ENCODE results near the gene PRR23E.

The PRR23E gene

GRCh38 chr3:127234778-127235177 lies 41.8 kb downstream of the PRR23E start:
- no peak for TF ChIP-seq CTCF (IDR thresholded peaks at IDR 0.05; ENCODE audit: low read depth, low read length)
- no peak overlapping the region for H3K4me3 ChIP-seq (ENCODE audit: low read depth, low read length)

- TF ChIP-seq CTCF (IDR thresholded peaks at IDR 0.05; ENCODE audit: low read depth, low read length) = no peak
- H3K4me3 ChIP-seq (ENCODE audit: low read depth, low read length) = no peak overlapping the region
Measured at GRCh38 chr3:127235706-127236105, 42.8 kb downstream of the PRR23E start.

- no peak overlapping the region for H3K4me3 ChIP-seq (ENCODE audit: low read depth, low read length)
- no peak for TF ChIP-seq CTCF (IDR thresholded peaks at IDR 0.05; ENCODE audit: low read depth, low read length)
Measured at GRCh38 chr3:127237835-127238234, 44.9 kb downstream of the PRR23E start.

GRCh38 chr3:127238602-127239001 lies 45.7 kb downstream of the PRR23E start:
- no peak for TF ChIP-seq CTCF (IDR thresholded peaks at IDR 0.05; ENCODE audit: low read depth, low read length)
- H3K4me3 ChIP-seq (ENCODE audit: low read depth, low read length) = no peak overlapping the region

GRCh38 chr3:127247292-127247691 lies 54.4 kb downstream of the PRR23E start:
- H3K4me3 ChIP-seq (ENCODE audit: low read depth, low read length) = no peak overlapping the region
- no peak for TF ChIP-seq CTCF (IDR thresholded peaks at IDR 0.05; ENCODE audit: low read depth, low read length)

Data from WI38 (cell line).